Esophagus squamous epithelium (tissue), 5 donors: ENCODE measurements around the gene ZNF516. TPM values are rescaled to one million over a fixed set of nuclear protein-coding genes. Genes with fewer than 3 reads are reported as not detected.

Experiments
- DNase-seq: peaks from one replicate; lab custom pipeline; 2025; lab: John Stamatoyannopoulos, UW
- H3K27ac ChIP-seq, 4 donors: fragments of 200-600 bp; sonication (generic); one replicate each; pipeline ENCODE4 v1.5.1; 2016 to 2019; ENCODE audit warnings: mild to moderate bottlenecking in 1 of 4
- H3K27me3 ChIP-seq, 4 donors: fragments of 200-600 bp; sonication (generic); 1 replicate in 3 of 4; 2 replicates in 1 of 4; pipeline versions ENCODE4 v1.5.1 to v1.6.0; 2017 to 2021; ENCODE audit warnings: antibody characterized with exemption in 1 of 4
- H3K36me3 ChIP-seq, 3 donors: fragments of 200-600 bp; sonication (generic); one replicate each; pipeline ENCODE4 v1.5.1; 2016 to 2019
- H3K4me1 ChIP-seq, 3 donors: fragments of 200-600 bp; sonication (generic); one replicate each; pipeline ENCODE4 v1.5.1; 2017 to 2019
- H3K4me3 ChIP-seq, 4 donors: fragments of 200-600 bp; sonication (generic); 1 replicate in 3 of 4; 2 replicates in 1 of 4; pipeline ENCODE4 v1.5.1; 2016 to 2019; ENCODE audit warnings: mild to moderate bottlenecking in 2 of 4, moderate library complexity in 1 of 4
- H3K9me3 ChIP-seq, 3 donors: fragments of 200-600 bp; sonication (generic); one replicate each; pipeline ENCODE4 v1.5.1; 2016 to 2019
- POLR2A ChIP-seq, 4 donors: fragments of 450-650 bp; IDR thresholded peaks; one replicate each; pipeline ENCODE4 v1.6.1; 2017; ENCODE audit warnings: antibody characterized with exemption in 4 of 4, mild to moderate bottlenecking in 4 of 4, moderate library complexity in 3 of 4
- WGBS, 2 donors: methylation state at CpG; one replicate each; pipeline ENCODE4 v1.1.5; 2018; 5-methylcytosine and 5-hydroxymethylcytosine counted together
- intact Hi-C: fragments of 100-400 bp; cut with DNase I; formaldehyde crosslinking; loops from one replicate; pipeline ENCODE4 v1.15.0; 2022
- total RNA-seq, 4 donors: library from RNA; depleted of rRNA; stranded (reverse); fragments of >200 nt; gene quantifications; one replicate each; pipeline ENCODE4 v1.1.0, GENCODE V29; 2016
- TF ChIP-seq, protein P1 (sequence below), 6 experiments: fragments of 450-650 bp in 4 of 6; fragments of 200-600 bp in 2 of 6; sonication (generic) in 2 of 6; IDR thresholded peaks; one replicate each; pipeline ENCODE4 v1.5.1; 2016 to 2019; ENCODE audit warnings: antibody characterized with exemption in 6 of 6, mild to moderate bottlenecking in 4 of 6, moderate library complexity in 4 of 6
- donor health status: DM: yes; HTN: yes; CAD: no.

ZNF516 gene
- total RNA-seq, 4 donors from 2014 or later, result 18.0 to 23.9 (median 19.2) TPM

DNA sequence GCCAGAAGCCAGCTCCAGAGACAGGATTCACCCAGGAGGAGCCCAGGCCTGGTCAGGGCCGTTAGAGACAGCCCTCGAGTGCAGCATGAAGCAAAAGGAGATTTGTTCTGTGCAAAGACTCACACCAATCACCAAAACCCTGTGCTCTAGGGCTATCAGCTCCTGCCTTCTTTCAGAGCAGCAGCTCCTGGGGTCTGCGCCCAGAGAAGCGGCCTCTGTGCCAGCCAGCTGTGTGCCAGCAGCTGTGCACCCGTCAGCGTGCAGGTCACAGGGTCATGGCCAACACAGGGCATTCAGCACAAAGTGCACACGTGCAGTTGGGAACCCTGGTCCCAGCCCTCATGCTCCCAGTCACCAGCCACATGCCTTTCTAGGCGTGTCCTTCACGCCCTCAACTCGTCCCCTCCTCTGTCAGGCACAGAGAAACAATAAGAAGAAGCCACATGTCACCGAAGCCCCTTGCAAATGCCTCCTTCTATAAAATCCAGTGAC lies 49.3 kb downstream of the ZNF516 start:
- H3K4me1 ChIP-seq, result peaks cover 0 to 72% (median 36%) of the 10 kb centered on the region in 3 donors

DNA sequence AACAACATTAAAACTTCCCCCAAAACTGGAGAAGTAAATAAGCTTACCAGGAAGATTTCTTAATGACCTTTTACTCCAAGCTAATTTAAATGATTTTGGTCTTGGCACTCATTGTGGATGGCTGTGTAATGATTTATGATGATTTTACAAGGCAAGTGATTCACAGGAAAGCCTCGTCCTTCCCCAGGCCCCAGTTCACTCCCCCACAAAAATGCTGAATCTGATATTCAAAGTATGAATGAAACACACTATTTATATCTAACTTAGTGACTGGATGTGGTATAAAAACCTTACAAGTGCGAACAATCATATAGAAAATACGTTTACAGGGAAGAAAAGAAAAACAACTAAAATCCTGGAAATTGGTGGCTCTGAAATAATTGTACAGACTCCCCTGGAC lies 49.8 kb downstream of the ZNF516 start:
- H3K27me3 ChIP-seq, result no peaks in the 10 kb centered on the region
- no peak overlapping the region for H3K4me3 ChIP-seq
- H3K4me1 ChIP-seq, result peaks cover 0 to 66% (median 33%) of the 10 kb centered on the region in 3 donors
- 37 to 44% methylated on average over 3 of the region's 3 CpGs for WGBS, 2 donors
- TF ChIP-seq, protein P1, sequence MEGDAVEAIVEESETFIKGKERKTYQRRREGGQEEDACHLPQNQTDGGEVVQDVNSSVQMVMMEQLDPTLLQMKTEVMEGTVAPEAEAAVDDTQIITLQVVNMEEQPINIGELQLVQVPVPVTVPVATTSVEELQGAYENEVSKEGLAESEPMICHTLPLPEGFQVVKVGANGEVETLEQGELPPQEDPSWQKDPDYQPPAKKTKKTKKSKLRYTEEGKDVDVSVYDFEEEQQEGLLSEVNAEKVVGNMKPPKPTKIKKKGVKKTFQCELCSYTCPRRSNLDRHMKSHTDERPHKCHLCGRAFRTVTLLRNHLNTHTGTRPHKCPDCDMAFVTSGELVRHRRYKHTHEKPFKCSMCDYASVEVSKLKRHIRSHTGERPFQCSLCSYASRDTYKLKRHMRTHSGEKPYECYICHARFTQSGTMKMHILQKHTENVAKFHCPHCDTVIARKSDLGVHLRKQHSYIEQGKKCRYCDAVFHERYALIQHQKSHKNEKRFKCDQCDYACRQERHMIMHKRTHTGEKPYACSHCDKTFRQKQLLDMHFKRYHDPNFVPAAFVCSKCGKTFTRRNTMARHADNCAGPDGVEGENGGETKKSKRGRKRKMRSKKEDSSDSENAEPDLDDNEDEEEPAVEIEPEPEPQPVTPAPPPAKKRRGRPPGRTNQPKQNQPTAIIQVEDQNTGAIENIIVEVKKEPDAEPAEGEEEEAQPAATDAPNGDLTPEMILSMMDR (IDR thresholded peaks at IDR 0.05), result no peak
- no peak for TF ChIP-seq POLR2A (IDR thresholded peaks at IDR 0.05)
- intact Hi-C loops, result no loop called here
- H3K9me3 ChIP-seq, result no peaks in the 10 kb centered on the region
- no peak for DNase-seq
- H3K27ac ChIP-seq, result peak overlapping the region; percentile 10 to 87 (median 60)
- peaks cover 15 to 36% (median 22%) of the 10 kb centered on the region in 3 donors for H3K36me3 ChIP-seq

More for the DNA sequence above, 49.3 kb downstream of the ZNF516 start:
- DNase-seq, result no peak
- H3K4me3 ChIP-seq, result no peak overlapping the region
- TF ChIP-seq, protein P1 (IDR thresholded peaks at IDR 0.05), result no peak
- no peak for TF ChIP-seq POLR2A (IDR thresholded peaks at IDR 0.05)
- WGBS, 2 donors, result 52 to 85% methylated on average over 6 of the region's 11 CpGs
- no peaks in the 10 kb centered on the region for H3K9me3 ChIP-seq
- intact Hi-C loops, result no loop called here
- H3K27ac ChIP-seq, result peak overlapping the region; percentile 10 to 87 (median 60)
- peaks cover 13 to 31% (median 17%) of the 10 kb centered on the region in 3 donors for H3K36me3 ChIP-seq
- H3K27me3 ChIP-seq, result no peaks in the 10 kb centered on the region

DNA sequence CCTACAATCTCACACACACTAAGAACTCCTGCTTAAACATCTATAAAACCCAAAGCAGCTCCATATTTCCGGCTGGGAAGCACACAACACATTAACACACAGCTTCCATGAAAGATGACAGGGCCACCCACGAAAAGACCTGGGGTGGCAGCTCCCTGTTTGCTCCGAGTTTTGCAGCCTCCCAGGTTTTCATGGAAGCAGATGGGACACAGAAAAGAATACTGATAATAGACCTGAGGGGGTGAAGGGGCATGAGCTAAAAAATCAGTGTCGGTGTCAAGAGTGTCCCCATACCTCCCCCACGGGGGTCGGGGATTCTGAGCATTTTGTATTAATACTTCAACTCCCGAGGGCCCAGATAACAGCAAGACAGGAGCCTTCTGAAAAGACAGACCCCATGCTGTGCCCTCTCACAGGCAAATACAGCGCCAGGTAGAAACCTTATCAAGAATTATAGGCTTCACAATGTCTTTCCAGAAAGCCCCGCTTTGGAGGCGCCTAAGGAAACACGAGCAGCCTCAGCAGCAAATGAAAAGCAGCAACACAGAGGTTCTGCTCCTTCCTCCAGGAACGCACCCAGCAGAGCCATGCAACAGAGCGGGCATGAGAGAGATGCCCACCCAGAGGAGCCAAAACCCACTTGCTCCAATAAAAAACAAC lies 50.5 kb downstream of the ZNF516 start:
- Histone ChIP-seq H3K27me3 (no peaks in the 10 kb centered on the region), H3K36me3 (peaks cover 15 to 41% (median 22%) of the 10 kb centered on the region in 3 donors), H3K4me1 (peaks cover 0 to 59% (median 31%) of the 10 kb centered on the region in 3 donors), H3K4me3 (no peak overlapping the region), H3K27ac (peak overlapping the region in 1 of 4 donors; percentile 17), H3K9me3 (no peaks in the 10 kb centered on the region)
- TF ChIP-seq POLR2A (IDR thresholded peaks at IDR 0.05), result no peak
- TF ChIP-seq, protein P1 (IDR thresholded peaks at IDR 0.05), result no peak
- intact Hi-C loops, result no loop called here
- DNase-seq, result no peak
- 83 to 87% methylated on average over 8 to 12 of the region's 13 CpGs for WGBS, 2 donors

DNA sequence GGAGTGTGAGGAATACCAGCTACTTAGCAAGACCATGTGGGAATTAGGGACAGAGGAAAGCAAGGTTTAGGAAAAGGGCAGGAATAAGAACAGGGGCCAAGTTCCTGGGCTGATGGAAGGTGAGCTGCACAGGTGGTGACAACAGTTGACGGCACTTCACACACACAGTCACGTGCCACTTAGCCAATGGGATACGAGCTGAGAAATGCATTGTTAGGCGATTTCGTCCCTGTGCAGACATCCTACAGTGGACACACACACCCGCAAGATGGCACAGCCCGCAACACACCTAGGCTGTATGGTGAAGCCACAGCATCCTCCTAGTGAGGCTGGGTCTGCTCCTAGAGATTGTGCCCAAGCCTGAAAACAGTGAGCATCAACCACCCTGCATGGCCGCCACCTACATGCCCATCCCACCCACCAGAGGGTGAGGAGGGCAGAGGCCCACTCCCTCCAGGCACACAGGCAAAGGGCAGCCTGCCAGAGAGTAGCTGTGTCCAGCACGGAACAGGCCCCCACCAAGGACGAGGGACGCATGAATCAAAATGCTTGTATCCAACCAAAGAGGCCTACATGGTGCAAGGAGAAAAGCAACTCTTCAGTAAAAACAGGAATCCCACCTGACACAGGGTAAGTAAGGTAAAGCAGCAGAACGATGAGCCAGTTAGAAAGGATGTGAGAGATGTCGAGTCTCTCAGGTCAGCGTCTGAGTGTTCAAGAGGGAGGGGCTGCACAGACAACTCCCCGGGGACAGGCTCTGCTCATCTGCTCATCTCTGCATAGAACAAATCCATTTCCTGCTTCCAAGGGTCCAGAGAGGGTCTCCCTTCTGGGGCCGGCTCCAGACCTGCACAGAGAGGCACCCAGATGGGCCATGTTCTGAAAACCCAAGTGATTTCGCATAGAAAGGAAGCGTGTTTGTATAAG lies 51.3 kb downstream of the ZNF516 start:
- Histone ChIP-seq H3K27ac (no peak overlapping the region), H3K27me3 (no peaks in the 10 kb centered on the region), H3K4me3 (no peak overlapping the region), H3K9me3 (no peaks in the 10 kb centered on the region), H3K36me3 (peaks cover 15 to 41% (median 22%) of the 10 kb centered on the region in 3 donors), H3K4me1 (peaks cover 0 to 52% (median 30%) of the 10 kb centered on the region in 3 donors)
- no peak for DNase-seq
- intact Hi-C loops, result no loop called here
- TF ChIP-seq, protein P1 (IDR thresholded peaks at IDR 0.05), result no peak
- TF ChIP-seq POLR2A (IDR thresholded peaks at IDR 0.05), result no peak
- 76 to 89% methylated on average over 14 of the region's 18 CpGs for WGBS, 2 donors
